Measurements from ENCODE around the gene TRABD2A.
"Not testable (repeated sequence)": the region's sequence is repeated elsewhere in the genome, so short reads cannot be mapped to it uniquely, and the experiment has no call there.

Gene TRABD2A

GRCh38 chr2:84878896-84879583, 1.8 kb downstream of the TRABD2A start:
- no peak for DNase-seq

- no peak for DNase-seq
Observed at GRCh38 chr2:84878459-84878858, 2.4 kb downstream of the TRABD2A start.

- DNase-seq: no peak
Observed at GRCh38 chr2:84876369-84876768, 4.5 kb downstream of the TRABD2A start.

- not testable (repeated sequence) for DNase-seq
Observed at GRCh38 chr2:84875619-84876018, 5.3 kb downstream of the TRABD2A start.

GRCh38 chr2:84875213-84875560, 5.7 kb downstream of the TRABD2A start:
- DNase-seq: no peak

GRCh38 chr2:84874381-84875212, 6.3 kb downstream of the TRABD2A start:
- DNase-seq: no peak

- DNase-seq: no peak
Observed at GRCh38 chr2:84873350-84873749, 7.5 kb downstream of the TRABD2A start.

GRCh38 chr2:84872691-84873090, 8.2 kb downstream of the TRABD2A start:
- DNase-seq: not testable (repeated sequence)

- no peak for DNase-seq
Observed at GRCh38 chr2:84870306-84870705, 10.6 kb downstream of the TRABD2A start.

GRCh38 chr2:84868327-84868726, 12.6 kb downstream of the TRABD2A start:
- not testable (repeated sequence) for DNase-seq

GRCh38 chr2:84866122-84866521, 14.8 kb downstream of the TRABD2A start:
- DNase-seq: no peak

GRCh38 chr2:84865181-84865783, 15.6 kb downstream of the TRABD2A start:
- peak; percentile 51 for DNase-seq

- no peak for DNase-seq
Observed at GRCh38 chr2:84862006-84862405, 18.9 kb downstream of the TRABD2A start.

- no peak for DNase-seq
Observed at GRCh38 chr2:84861539-84861938, 19.3 kb downstream of the TRABD2A start.

GRCh38 chr2:84858937-84859336, 21.9 kb downstream of the TRABD2A start:
- DNase-seq: no peak

GRCh38 chr2:84858123-84858522, 22.8 kb downstream of the TRABD2A start:
- DNase-seq: no peak

GRCh38 chr2:84857566-84857965, 23.3 kb downstream of the TRABD2A start:
- no peak for DNase-seq

GRCh38 chr2:84856787-84857186, 24.1 kb downstream of the TRABD2A start:
- peak; percentile 44 for DNase-seq

- no peak for DNase-seq
Observed at GRCh38 chr2:84855731-84856130, 25.2 kb downstream of the TRABD2A start.

- no peak for DNase-seq
Observed at GRCh38 chr2:84854850-84855249, 26.0 kb downstream of the TRABD2A start.

GRCh38 chr2:84851876-84852275, 29.0 kb downstream of the TRABD2A start:
- no peak for DNase-seq

- DNase-seq: no peak
Observed at GRCh38 chr2:84850471-84850870, 30.4 kb downstream of the TRABD2A start.

GRCh38 chr2:84849271-84849952, 31.5 kb downstream of the TRABD2A start:
- DNase-seq: peak; percentile 62
